Mesenchymal stem cell (in vitro differentiated cells and primary cell): ENCODE data around the gene FAM221B.

ENCODE experiments used
- DNase-seq: peaks from one replicate; pipeline ENCODE4 v3.0.0-alpha.2; 2013
- H2AFZ ChIP-seq: one replicate; pipeline ENCODE4 v1.6.1; 2013; ENCODE audit warnings: low read depth, mild to moderate bottlenecking, control low read depth, inconsistent platforms, low read length, moderate library complexity
- H2AK5ac ChIP-seq: 2 replicates; pipeline ENCODE4 v1.6.1; 2013; ENCODE audit warnings: low read length, moderate library complexity, mild to moderate bottlenecking, inconsistent platforms; ENCODE audit not compliant: severe bottlenecking
- H2BK120ac ChIP-seq: one replicate; pipeline ENCODE4 v1.6.1; 2013; ENCODE audit warnings: low read depth, mild to moderate bottlenecking, inconsistent platforms, low read length, moderate library complexity
- H2BK12ac ChIP-seq, 2 experiments: one replicate each; pipeline ENCODE4 v1.6.1; 2013; ENCODE audit warnings: inconsistent platforms in 2 of 2, low read length in 2 of 2, mild to moderate bottlenecking in 2 of 2, moderate library complexity in 2 of 2, control low read depth in 1 of 2
- H2BK15ac ChIP-seq: one replicate; pipeline ENCODE4 v1.6.1; 2013; ENCODE audit warnings: mild to moderate bottlenecking, low read depth, inconsistent platforms; ENCODE audit not compliant: poor library complexity, severe bottlenecking
- H2BK5ac ChIP-seq: 2 replicates; pipeline ENCODE4 v1.6.1; 2013; ENCODE audit warnings: low read depth, mild to moderate bottlenecking, low read length, control low read depth, inconsistent platforms; ENCODE audit not compliant: poor library complexity, severe bottlenecking
- H3K14ac ChIP-seq, 2 experiments: one replicate each; pipeline ENCODE4 v1.6.1; 2013; ENCODE audit warnings: inconsistent platforms in 2 of 2, low read length in 2 of 2, control low read depth in 1 of 2, mild to moderate bottlenecking in 1 of 2, moderate library complexity in 1 of 2
- H3K18ac ChIP-seq, 2 experiments: one replicate each; pipeline ENCODE4 v1.6.1; 2013; ENCODE audit warnings: inconsistent platforms in 2 of 2, low read length in 2 of 2, control low read depth in 1 of 2, low read depth in 1 of 2, mild to moderate bottlenecking in 1 of 2
- H3K23ac ChIP-seq, 2 experiments: one replicate each; pipeline ENCODE4 v1.6.1; 2013; ENCODE audit warnings: inconsistent platforms in 2 of 2, low read length in 2 of 2, mild to moderate bottlenecking in 2 of 2, moderate library complexity in 2 of 2, control low read depth in 1 of 2
- H3K27ac ChIP-seq: 2 replicates; pipeline ENCODE4 v1.5.1; 2013; ENCODE audit warnings: mild to moderate bottlenecking, moderate library complexity, low read length, control low read depth, inconsistent platforms; ENCODE audit not compliant: poor library complexity, severe bottlenecking
- H3K27me3 ChIP-seq, 2 experiments: 2 replicates each; pipeline versions ENCODE4 v1.6.1 to v1.7.0; 2013; ENCODE audit warnings: low read length in 2 of 2, mild to moderate bottlenecking in 2 of 2, moderate library complexity in 2 of 2, control low read depth in 1 of 2, inconsistent platforms in 1 of 2; ENCODE audit not compliant: control insufficient read depth in 1 of 2, insufficient read depth in 1 of 2
- H3K36me3 ChIP-seq, 2 experiments: 2 replicates each; pipeline versions ENCODE4 v1.6.1 to v1.7.0; 2013; ENCODE audit warnings: low read length in 2 of 2, control low read depth in 1 of 2, inconsistent platforms in 1 of 2, low read depth in 1 of 2, mild to moderate bottlenecking in 1 of 2; ENCODE audit not compliant: insufficient read depth in 2 of 2, control insufficient read depth in 1 of 2
- H3K4ac ChIP-seq, 2 experiments: one replicate each; pipeline ENCODE4 v1.6.1; 2013; ENCODE audit warnings: inconsistent platforms in 2 of 2, low read length in 2 of 2, mild to moderate bottlenecking in 2 of 2, moderate library complexity in 2 of 2, control low read depth in 1 of 2, low read depth in 1 of 2
- H3K4me1 ChIP-seq: 2 replicates; pipeline ENCODE4 v1.6.1; 2013; ENCODE audit warnings: low read depth, low read length, control low read depth; ENCODE audit not compliant: control insufficient read depth, insufficient read depth
- H3K4me2 ChIP-seq: 2 replicates; pipeline ENCODE4 v1.6.1; 2013; ENCODE audit warnings: low read length, mild to moderate bottlenecking, inconsistent platforms; ENCODE audit not compliant: poor library complexity, severe bottlenecking
- H3K4me3 ChIP-seq, 2 experiments: 2 replicates each; pipeline versions ENCODE4 v1.5.1 to v1.7.0; 2013; ENCODE audit warnings: low read length in 2 of 2, mild to moderate bottlenecking in 2 of 2, control low read depth in 1 of 2, low read depth in 1 of 2; ENCODE audit not compliant: insufficient read depth in 1 of 2
- H3K79me1 ChIP-seq: replicated peaks from 2 replicates; pipeline ENCODE4 v1.6.1; 2013; ENCODE audit warnings: mild to moderate bottlenecking, control low read depth, low read length, inconsistent platforms; ENCODE audit not compliant: poor library complexity, severe bottlenecking
- H3K9ac ChIP-seq: 2 replicates; pipeline ENCODE4 v1.7.0; 2013; ENCODE audit warnings: mild to moderate bottlenecking, low read length, moderate library complexity
- H3K9me3 ChIP-seq: 2 replicates; pipeline ENCODE4 v1.7.0; 2013; ENCODE audit warnings: mild to moderate bottlenecking, low read length; ENCODE audit not compliant: control insufficient read depth
- H4K8ac ChIP-seq: one replicate; pipeline ENCODE4 v1.6.1; 2013; ENCODE audit warnings: inconsistent platforms, mild to moderate bottlenecking, low read length, moderate library complexity
- H4K91ac ChIP-seq: one replicate; pipeline ENCODE4 v1.6.1; 2013; ENCODE audit warnings: mild to moderate bottlenecking, low read length, inconsistent platforms
- WGBS: methylation state at CpG from one replicate; pipeline ENCODE4 v1.1.7; 2013; ENCODE audit warnings: mixed read lengths; 5-methylcytosine and 5-hydroxymethylcytosine counted together

The FAM221B gene

DNA sequence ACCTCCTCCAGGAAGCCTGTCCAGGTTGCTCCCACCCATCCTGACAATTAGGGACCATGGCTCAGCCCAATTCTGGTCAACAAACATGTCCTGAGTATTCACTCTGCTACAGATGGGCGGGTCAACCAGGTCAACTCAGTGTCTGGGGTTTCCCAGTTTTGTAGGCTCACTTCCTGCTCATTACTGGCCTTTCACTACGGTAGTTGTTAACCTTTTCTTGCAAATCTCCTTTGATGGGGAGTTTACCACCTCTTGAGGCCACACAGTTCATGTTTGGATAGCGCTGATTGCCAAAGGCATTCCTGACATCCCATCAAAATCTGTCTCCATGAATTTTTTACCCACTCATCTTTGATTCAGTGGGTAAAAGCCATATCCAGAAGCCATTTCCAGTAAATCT is 14.3 kb upstream of the FAM221B start:
- no peak for DNase-seq
- no peak overlapping the region for H4K8ac ChIP-seq
- no peak overlapping the region for H3K4ac ChIP-seq
- H3K4me3 ChIP-seq, result no peak overlapping the region
- no peak overlapping the region for H2AK5ac ChIP-seq
- peaks cover under 1% of the 10 kb centered on the region for H3K4me1 ChIP-seq
- peaks cover 2% of the 10 kb centered on the region for H3K79me1 ChIP-seq
- no peak overlapping the region for H3K23ac ChIP-seq
- H3K18ac ChIP-seq, result no peak overlapping the region
- H2BK12ac ChIP-seq, result no peak overlapping the region
- no peak overlapping the region for H3K14ac ChIP-seq
- H3K9me3 ChIP-seq, result no peaks in the 10 kb centered on the region
- H3K4me2 ChIP-seq, result no peak overlapping the region
- no peak overlapping the region for H3K9ac ChIP-seq
- 74% methylated on average over 3 of the region's 3 CpGs for WGBS
- H2BK15ac ChIP-seq, result no peak overlapping the region
- H3K27me3 ChIP-seq, result no peaks in the 10 kb centered on the region
- no peak overlapping the region for H2AFZ ChIP-seq
- no peak overlapping the region for H2BK120ac ChIP-seq
- H3K27ac ChIP-seq, result no peak overlapping the region
- H4K91ac ChIP-seq, result no peak overlapping the region
- H2BK5ac ChIP-seq, result no peak overlapping the region
- peaks cover 14 to 28% of the 10 kb centered on the region in 2 experiments for H3K36me3 ChIP-seq

DNA sequence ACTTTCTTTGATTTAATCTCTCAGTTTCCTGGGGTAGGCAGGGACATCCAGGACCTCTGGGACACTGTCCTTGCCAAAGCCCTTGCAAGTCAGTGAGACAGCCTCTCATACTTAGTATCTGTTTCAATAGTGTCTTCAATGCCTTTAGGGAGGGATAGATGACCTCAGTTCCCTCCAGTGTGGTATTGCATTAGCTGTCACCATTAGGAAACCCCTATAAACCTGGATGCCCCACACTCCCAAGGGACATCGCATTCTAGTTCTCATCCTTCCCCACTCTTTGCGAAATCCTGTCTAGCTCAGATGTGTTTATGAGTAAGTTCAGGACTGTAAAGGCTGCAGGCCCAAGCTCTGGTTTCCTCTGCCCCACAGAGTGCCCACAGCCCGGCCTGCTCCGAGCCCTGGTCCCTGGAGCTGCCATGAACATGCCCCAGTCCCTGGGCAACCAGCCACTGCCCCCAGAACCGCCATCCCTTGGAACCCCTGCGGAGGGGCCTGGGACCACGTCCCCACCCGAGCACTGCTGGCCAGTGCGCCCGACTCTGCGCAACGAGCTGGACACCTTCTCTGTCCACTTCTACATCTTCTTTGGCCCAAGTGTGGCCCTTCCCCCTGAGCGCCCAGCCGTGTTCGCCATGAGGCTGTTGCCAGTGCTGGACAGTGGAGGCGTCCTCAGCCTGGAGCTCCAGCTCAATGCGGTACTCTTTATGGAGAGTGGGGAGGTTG is 13.7 kb upstream of the FAM221B start:
- H2BK12ac ChIP-seq, result no peak overlapping the region
- peak overlapping the region in 1 of 2 experiments; percentile 10 for H3K4me3 ChIP-seq
- no peak overlapping the region for H4K8ac ChIP-seq
- peak overlapping the region; percentile 14 for H4K91ac ChIP-seq
- no peak overlapping the region for H3K18ac ChIP-seq
- no peak overlapping the region for H3K23ac ChIP-seq
- H2BK15ac ChIP-seq, result no peak overlapping the region
- H3K4me1 ChIP-seq, result no peaks in the 10 kb centered on the region
- peak overlapping the region in 1 of 2 experiments; percentile 67 for H3K14ac ChIP-seq
- H3K9ac ChIP-seq, result no peak overlapping the region
- H3K4me2 ChIP-seq, result no peak overlapping the region
- no peaks in the 10 kb centered on the region for H3K9me3 ChIP-seq
- H3K27ac ChIP-seq, result no peak overlapping the region
- no peak overlapping the region for H2BK5ac ChIP-seq
- H3K4ac ChIP-seq, result no peak overlapping the region
- H3K79me1 ChIP-seq, result peaks cover 2% of the 10 kb centered on the region
- no peak overlapping the region for H2AFZ ChIP-seq
- no peak overlapping the region for H2BK120ac ChIP-seq
- no peaks in the 10 kb centered on the region for H3K27me3 ChIP-seq
- 94% methylated on average over 17 of the region's 17 CpGs for WGBS
- H2AK5ac ChIP-seq, result no peak overlapping the region
- DNase-seq, result peak; percentile 47
- peaks cover 11 to 26% of the 10 kb centered on the region in 2 experiments for H3K36me3 ChIP-seq

DNA sequence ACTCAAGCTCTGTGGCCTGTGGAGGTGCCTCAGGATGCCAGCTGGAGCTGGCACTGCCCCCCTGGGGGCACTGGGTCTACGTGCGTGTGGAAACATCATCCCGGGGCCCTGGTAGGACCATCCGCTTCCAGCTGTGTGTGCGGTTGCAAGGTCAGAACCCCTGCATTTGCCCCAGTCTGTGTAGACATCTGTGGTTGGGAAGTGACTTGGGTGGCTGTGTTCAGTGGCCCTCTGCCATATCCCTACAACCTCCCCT is 13.0 kb upstream of the FAM221B start:
- no peak overlapping the region for H3K9ac ChIP-seq
- H4K91ac ChIP-seq, result no peak overlapping the region

DNA sequence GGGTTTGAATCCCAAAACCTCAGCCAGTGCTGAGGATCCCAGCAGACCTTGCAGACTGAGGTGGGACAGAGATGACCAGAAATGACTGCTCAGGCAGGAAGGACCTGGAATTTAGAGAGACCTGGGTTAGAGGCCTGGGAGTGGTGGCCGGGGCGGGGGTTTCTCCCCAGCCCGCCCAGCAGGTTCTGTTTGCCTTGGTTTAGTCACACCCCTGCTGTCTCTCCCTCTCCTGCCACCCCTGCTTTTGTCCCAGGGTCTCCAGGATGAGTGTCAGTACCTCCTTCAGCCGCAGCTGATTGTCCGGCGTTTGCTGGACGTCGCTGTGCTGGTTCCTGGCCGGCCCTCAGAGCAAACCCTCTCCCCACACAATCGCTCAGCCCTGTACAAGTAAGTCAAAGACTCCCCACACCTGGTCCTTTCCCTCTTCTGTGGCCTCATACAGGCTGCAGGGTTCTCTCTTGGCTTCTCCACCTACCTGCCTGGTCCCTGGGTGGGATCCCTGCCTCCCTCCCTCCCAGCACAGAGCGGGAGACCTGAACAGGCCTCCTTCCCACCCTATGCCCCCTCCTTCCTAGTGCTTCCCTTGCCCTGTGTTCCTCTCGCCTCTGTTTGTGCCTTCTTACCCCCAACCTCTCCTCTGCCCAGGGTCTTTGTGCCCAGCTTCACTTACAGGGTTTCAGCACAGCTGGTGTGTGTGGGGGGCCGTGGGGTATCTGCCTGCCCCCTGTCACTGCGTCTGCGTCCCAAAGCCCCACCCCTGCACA is 12.5 kb upstream of the FAM221B start:
- no peak overlapping the region for H2AFZ ChIP-seq
- H2AK5ac ChIP-seq, result no peak overlapping the region
- no peak overlapping the region for H4K8ac ChIP-seq
- no peaks in the 10 kb centered on the region for H3K27me3 ChIP-seq
- 94% methylated on average over 15 of the region's 15 CpGs for WGBS
- H2BK15ac ChIP-seq, result no peak overlapping the region
- H3K4ac ChIP-seq, result no peak overlapping the region
- H2BK120ac ChIP-seq, result no peak overlapping the region
- no peak overlapping the region for H3K18ac ChIP-seq
- no peak overlapping the region for H3K4me2 ChIP-seq
- H4K91ac ChIP-seq, result no peak overlapping the region
- H3K4me3 ChIP-seq, result no peak overlapping the region
- no peaks in the 10 kb centered on the region for H3K9me3 ChIP-seq
- H3K9ac ChIP-seq, result no peak overlapping the region
- no peaks in the 10 kb centered on the region for H3K4me1 ChIP-seq
- H3K14ac ChIP-seq, result no peak overlapping the region
- H2BK5ac ChIP-seq, result no peak overlapping the region
- H3K23ac ChIP-seq, result no peak overlapping the region
- peaks cover 2% of the 10 kb centered on the region for H3K79me1 ChIP-seq
- peaks cover 4 to 16% of the 10 kb centered on the region in 2 experiments for H3K36me3 ChIP-seq
- H3K27ac ChIP-seq, result no peak overlapping the region
- DNase-seq, result no peak
- no peak overlapping the region for H2BK12ac ChIP-seq

More for the DNA sequence above, 13.0 kb upstream of the FAM221B start:
- no peak overlapping the region for H3K4me2 ChIP-seq
- H3K4me1 ChIP-seq, result no peaks in the 10 kb centered on the region
- H3K27ac ChIP-seq, result no peak overlapping the region
- WGBS, result no CpG with 5 or more reads among the region's 5 CpGs
- H2AK5ac ChIP-seq, result no peak overlapping the region
- H3K14ac ChIP-seq, result no peak overlapping the region
- H3K4ac ChIP-seq, result no peak overlapping the region
- DNase-seq, result no peak
- H3K4me3 ChIP-seq, result no peak overlapping the region
- H2BK5ac ChIP-seq, result no peak overlapping the region
- no peak overlapping the region for H2BK12ac ChIP-seq
- H3K23ac ChIP-seq, result no peak overlapping the region
- H3K18ac ChIP-seq, result no peak overlapping the region
- H3K27me3 ChIP-seq, result no peaks in the 10 kb centered on the region
- no peak overlapping the region for H2BK15ac ChIP-seq
- no peak overlapping the region for H2BK120ac ChIP-seq
- peaks cover 2% of the 10 kb centered on the region for H3K79me1 ChIP-seq
- no peak overlapping the region for H2AFZ ChIP-seq
- no peaks in the 10 kb centered on the region for H3K9me3 ChIP-seq
- peaks cover 5 to 21% of the 10 kb centered on the region in 2 experiments for H3K36me3 ChIP-seq
- no peak overlapping the region for H4K8ac ChIP-seq
